OCI-LY7 (cell line): ENCODE data around the gene DAZL.

Experiments used
- EZH2phosphoT487 ChIP-seq: fragments of 200-600 bp; sonication (generic); IDR thresholded peaks from 2 replicates; pipeline ENCODE4 v1.6.1; 2018; ENCODE audit warnings: low read depth, borderline replicate concordance, mild to moderate bottlenecking, mixed run types, antibody characterized with exemption, low read length, moderate library complexity, mixed read lengths
- TF ChIP-seq, protein P1 (sequence below): fragments of 200-600 bp; sonication (generic); conservative IDR thresholded peaks from 2 replicates; pipeline ENCODE4 v1.5.1; 2014; ENCODE audit warnings: mild to moderate bottlenecking, antibody characterized with exemption, low read length, moderate library complexity, mixed read lengths

DNA sequence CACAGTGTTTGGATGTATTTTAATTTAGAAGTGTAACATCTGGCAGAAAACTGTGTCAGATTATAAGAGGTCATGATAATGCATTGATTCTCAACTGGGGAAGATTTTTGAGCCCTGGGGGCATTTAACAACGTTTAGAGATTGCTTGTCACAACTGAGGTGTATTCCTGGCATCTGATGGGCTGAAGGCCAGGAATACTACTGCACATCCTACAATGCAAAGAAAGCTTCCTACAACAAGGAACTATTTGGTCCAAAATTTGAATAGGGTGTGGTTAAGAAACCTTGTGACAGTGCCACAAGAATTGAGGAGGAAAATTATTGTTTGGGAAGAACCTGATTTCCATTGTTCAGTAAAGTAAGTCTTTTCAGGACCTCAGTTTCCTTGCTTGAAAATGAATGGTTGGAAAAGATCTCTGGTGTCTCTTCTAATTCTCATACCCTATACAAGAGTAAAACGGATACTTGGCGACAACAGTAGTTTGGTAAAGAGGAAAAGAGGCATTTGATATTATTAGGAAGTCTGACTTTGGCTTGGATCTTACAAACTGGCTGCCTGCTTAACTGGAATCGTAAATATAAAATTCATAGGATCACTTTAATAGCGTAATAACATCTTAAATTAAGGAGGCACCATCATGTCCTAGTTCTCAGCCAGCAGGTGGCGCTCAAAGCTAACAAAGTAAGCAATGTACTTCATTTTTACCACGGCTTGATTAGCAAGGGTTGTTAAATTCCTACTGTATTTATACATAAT lies 4.3 kb downstream of the DAZL start:
- TF ChIP-seq, protein P1, sequence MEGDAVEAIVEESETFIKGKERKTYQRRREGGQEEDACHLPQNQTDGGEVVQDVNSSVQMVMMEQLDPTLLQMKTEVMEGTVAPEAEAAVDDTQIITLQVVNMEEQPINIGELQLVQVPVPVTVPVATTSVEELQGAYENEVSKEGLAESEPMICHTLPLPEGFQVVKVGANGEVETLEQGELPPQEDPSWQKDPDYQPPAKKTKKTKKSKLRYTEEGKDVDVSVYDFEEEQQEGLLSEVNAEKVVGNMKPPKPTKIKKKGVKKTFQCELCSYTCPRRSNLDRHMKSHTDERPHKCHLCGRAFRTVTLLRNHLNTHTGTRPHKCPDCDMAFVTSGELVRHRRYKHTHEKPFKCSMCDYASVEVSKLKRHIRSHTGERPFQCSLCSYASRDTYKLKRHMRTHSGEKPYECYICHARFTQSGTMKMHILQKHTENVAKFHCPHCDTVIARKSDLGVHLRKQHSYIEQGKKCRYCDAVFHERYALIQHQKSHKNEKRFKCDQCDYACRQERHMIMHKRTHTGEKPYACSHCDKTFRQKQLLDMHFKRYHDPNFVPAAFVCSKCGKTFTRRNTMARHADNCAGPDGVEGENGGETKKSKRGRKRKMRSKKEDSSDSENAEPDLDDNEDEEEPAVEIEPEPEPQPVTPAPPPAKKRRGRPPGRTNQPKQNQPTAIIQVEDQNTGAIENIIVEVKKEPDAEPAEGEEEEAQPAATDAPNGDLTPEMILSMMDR = peak; percentile 99
- TF ChIP-seq EZH2phosphoT487 = no peak
